ENCODE data around the gene MEA1. TPM values are rescaled to one million over a fixed set of nuclear protein-coding genes. Genes with fewer than 3 reads are reported as not detected.

Gene MEA1
- total RNA-seq, 1 experiment from 2014 or later = 64.8 TPM

DNA sequence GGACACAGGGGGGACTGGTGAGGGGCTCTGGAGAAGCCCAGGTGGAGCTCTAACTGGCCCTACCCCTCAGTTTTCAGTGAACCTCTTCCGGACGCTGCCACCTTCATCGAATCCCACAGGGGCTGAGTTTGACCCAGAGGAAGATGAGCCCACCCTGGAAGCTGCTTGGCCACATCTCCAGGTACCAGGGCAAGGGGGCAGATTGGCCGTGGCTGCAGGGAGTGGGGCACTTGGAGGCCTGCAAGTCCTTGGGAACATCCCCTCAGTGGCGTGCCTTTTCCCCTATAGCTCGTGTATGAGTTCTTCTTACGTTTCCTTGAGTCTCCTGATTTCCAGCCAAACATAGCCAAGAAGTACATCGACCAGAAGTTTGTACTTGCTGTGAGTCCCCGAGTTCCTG lies 6.6 kb downstream of the MEA1 start:
- H3K79me2 ChIP-seq (ENCODE audit: insufficient read depth, low read length) = peaks cover 7% of the 10 kb centered on the region; the same call in 1 of the 2 replicates
- H3K9me3 ChIP-seq (ENCODE audit: control insufficient read depth in 1 of 2, insufficient read depth in 1 of 2, low read depth in 1 of 2, low read length in 2 of 2) = no peaks in the 10 kb centered on the region
- H3K4me2 ChIP-seq (ENCODE audit: low read length) = no peak overlapping the region
- H3K4me3 ChIP-seq (replicated peaks in 1 of 2; ENCODE audit: low read depth in 1 of 2, low read length in 2 of 2) = no peak overlapping the region
- BruUV-seq (replicated peaks) = no TSS peak
- ChIA-PET CTCF (no interaction called here), RAD21 (ENCODE audit: low non-redundant PET in 1 of 2, low total read pairs in 2 of 2, uncharacterized antibody in 2 of 2, unreplicated experiment in 2 of 2) (no interaction called here), POLR2A (no interaction called here)
- ATAC-seq (no peak), DNase-seq (ENCODE audit: low read depth, low spot score) (no peak)
- H2AFZ ChIP-seq (ENCODE audit: low read depth, low read length, poor library complexity, severe bottlenecking) = no peak overlapping the region
- H4K20me1 ChIP-seq (ENCODE audit: insufficient read depth) = no peaks in the 10 kb centered on the region
- intact Hi-C loops (cut with micrococcal nuclease) = no loop called here
- H3K27ac ChIP-seq (ENCODE audit: low read depth, low read length) = no peak overlapping the region
- peaks cover 0 to 2% of the 10 kb centered on the region in 2 experiments; a peak in 1 of 4 replicates for H3K4me1 ChIP-seq (ENCODE audit: control insufficient read depth in 1 of 2, insufficient read depth in 2 of 2, low read length in 2 of 2)
- no peaks in the 10 kb centered on the region for H3K9me2 ChIP-seq (ENCODE audit: insufficient read depth)
- no peak overlapping the region for H3K9ac ChIP-seq (ENCODE audit: low read length)
- peaks cover 35 to 39% of the 10 kb centered on the region in 2 experiments; a peak in 3 of 4 replicates for H3K36me3 ChIP-seq (ENCODE audit: control insufficient read depth in 1 of 2, insufficient read depth in 2 of 2, low read length in 2 of 2)
- no peak for TF ChIP-seq EZH2phosphoT487 (IDR thresholded peaks at IDR 0.05; ENCODE audit: borderline replicate concordance)
- TF ChIP-seq JUND (IDR thresholded peaks at IDR 0.05) = no peak
- TF ChIP-seq FOSL1 (IDR thresholded peaks at IDR 0.05; ENCODE audit: low read depth) = no peak
- no peak for TF ChIP-seq ZNF274 (IDR thresholded peaks at IDR 0.05; ENCODE audit: low read depth, low read length)
- TF ChIP-seq, protein P1, sequence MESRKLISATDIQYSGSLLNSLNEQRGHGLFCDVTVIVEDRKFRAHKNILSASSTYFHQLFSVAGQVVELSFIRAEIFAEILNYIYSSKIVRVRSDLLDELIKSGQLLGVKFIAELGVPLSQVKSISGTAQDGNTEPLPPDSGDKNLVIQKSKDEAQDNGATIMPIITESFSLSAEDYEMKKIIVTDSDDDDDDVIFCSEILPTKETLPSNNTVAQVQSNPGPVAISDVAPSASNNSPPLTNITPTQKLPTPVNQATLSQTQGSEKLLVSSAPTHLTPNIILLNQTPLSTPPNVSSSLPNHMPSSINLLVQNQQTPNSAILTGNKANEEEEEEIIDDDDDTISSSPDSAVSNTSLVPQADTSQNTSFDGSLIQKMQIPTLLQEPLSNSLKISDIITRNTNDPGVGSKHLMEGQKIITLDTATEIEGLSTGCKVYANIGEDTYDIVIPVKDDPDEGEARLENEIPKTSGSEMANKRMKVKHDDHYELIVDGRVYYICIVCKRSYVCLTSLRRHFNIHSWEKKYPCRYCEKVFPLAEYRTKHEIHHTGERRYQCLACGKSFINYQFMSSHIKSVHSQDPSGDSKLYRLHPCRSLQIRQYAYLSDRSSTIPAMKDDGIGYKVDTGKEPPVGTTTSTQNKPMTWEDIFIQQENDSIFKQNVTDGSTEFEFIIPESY (IDR thresholded peaks at IDR 0.05; ENCODE audit: extremely low read depth, insufficient replicate concordance, low read length) = no peak
- TF ChIP-seq, protein P2, sequence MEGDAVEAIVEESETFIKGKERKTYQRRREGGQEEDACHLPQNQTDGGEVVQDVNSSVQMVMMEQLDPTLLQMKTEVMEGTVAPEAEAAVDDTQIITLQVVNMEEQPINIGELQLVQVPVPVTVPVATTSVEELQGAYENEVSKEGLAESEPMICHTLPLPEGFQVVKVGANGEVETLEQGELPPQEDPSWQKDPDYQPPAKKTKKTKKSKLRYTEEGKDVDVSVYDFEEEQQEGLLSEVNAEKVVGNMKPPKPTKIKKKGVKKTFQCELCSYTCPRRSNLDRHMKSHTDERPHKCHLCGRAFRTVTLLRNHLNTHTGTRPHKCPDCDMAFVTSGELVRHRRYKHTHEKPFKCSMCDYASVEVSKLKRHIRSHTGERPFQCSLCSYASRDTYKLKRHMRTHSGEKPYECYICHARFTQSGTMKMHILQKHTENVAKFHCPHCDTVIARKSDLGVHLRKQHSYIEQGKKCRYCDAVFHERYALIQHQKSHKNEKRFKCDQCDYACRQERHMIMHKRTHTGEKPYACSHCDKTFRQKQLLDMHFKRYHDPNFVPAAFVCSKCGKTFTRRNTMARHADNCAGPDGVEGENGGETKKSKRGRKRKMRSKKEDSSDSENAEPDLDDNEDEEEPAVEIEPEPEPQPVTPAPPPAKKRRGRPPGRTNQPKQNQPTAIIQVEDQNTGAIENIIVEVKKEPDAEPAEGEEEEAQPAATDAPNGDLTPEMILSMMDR (IDR thresholded peaks at IDR 0.05 in 2 of 3, conservative IDR thresholded peaks at IDR 0.05 in 1 of 3; ENCODE audit: borderline replicate concordance in 1 of 3, insufficient read depth in 1 of 3, low read depth in 2 of 3, low read length in 2 of 3) = no peak
- no peak for TF ChIP-seq ELF1 (IDR thresholded peaks at IDR 0.05; ENCODE audit: borderline replicate concordance, low read depth)
- TF ChIP-seq EZH2 (IDR thresholded peaks at IDR 0.05) = no peak
- TF ChIP-seq POLR2AphosphoS5 (IDR thresholded peaks at IDR 0.05; ENCODE audit: low read depth, low read length) = no peak
- TF ChIP-seq RAD21 (IDR thresholded peaks at IDR 0.05; ENCODE audit: low read depth) = no peak
- no peak for TF ChIP-seq ZFX (IDR thresholded peaks at IDR 0.05)
- no peaks in the 10 kb centered on the region for H3K27me3 ChIP-seq (ENCODE audit: insufficient read depth, low read length)
